Neural crest cell (in vitro differentiated cells): ENCODE data around the gene AGBL1. TPM values are rescaled to one million over a fixed set of nuclear protein-coding genes. Genes with fewer than 3 reads are reported as not detected.

Experiments used
- DNase-seq: peaks from one replicate; pipeline ENCODE4 v3.0.0; 2021; ENCODE audit warnings: low read depth, mixed read lengths, low spot score
- H3K27ac Mint-ChIP-seq: one replicate; pipeline ENCODE4 v1.8.0; 2021; ENCODE audit warnings: mild to moderate bottlenecking, mixed read lengths; ENCODE audit not compliant: unreplicated experiment
- H3K27me3 Mint-ChIP-seq: 2 replicates; pipeline ENCODE4 v1.8.0; 2021; ENCODE audit warnings: low read depth, mild to moderate bottlenecking, mixed read lengths
- H3K36me3 Mint-ChIP-seq: 2 replicates; pipeline ENCODE4 v1.8.0; 2021; ENCODE audit warnings: low read depth, mild to moderate bottlenecking, mixed read lengths
- H3K4me1 Mint-ChIP-seq: 2 replicates; pipeline ENCODE4 v1.8.0; 2021; ENCODE audit warnings: mixed read lengths
- H3K4me3 Mint-ChIP-seq: one replicate; pipeline ENCODE4 v1.8.0; 2021; ENCODE audit warnings: mild to moderate bottlenecking, mixed read lengths
- H3K9me3 Mint-ChIP-seq: 2 replicates; pipeline ENCODE4 v1.8.0; 2021; ENCODE audit warnings: mixed read lengths
- CTCF ChIP-seq: fragments of 200-600 bp; sonication (generic); conservative IDR thresholded peaks from 2 replicates; pipeline ENCODE4 v1.5.0; 2021; ENCODE audit warnings: antibody characterized with exemption, mild to moderate bottlenecking
- total RNA-seq: library from RNA; stranded (reverse); gene quantifications from 2 replicates; pipeline ENCODE4 v1.2.1, GENCODE V29; 2021

Gene AGBL1
- total RNA-seq, 1 donor from 2014 or later: 0.05 TPM

GRCh38 chr15:86163816-86164215, 84.1 kb downstream of the AGBL1 start:
- H3K4me3 Mint-ChIP-seq: no peak overlapping the region
- peaks cover 6% of the 10 kb centered on the region for H3K27me3 Mint-ChIP-seq
- TF ChIP-seq CTCF: no peak
- peaks cover 17% of the 10 kb centered on the region for H3K4me1 Mint-ChIP-seq
- H3K27ac Mint-ChIP-seq: no peak overlapping the region
- no peak for DNase-seq
- H3K36me3 Mint-ChIP-seq: no peaks in the 10 kb centered on the region
- no peaks in the 10 kb centered on the region for H3K9me3 Mint-ChIP-seq

GRCh38 chr15:86164232-86164898, 84.7 kb downstream of the AGBL1 start:
- Mint-ChIP-seq H3K27ac (no peak overlapping the region), H3K9me3 (no peaks in the 10 kb centered on the region), H3K27me3 (peaks cover 4% of the 10 kb centered on the region), H3K36me3 (no peaks in the 10 kb centered on the region), H3K4me1 (peaks cover 17% of the 10 kb centered on the region), H3K4me3 (no peak overlapping the region)
- no peak for TF ChIP-seq CTCF
- DNase-seq: no peak

- H3K4me1 Mint-ChIP-seq: peaks cover 17% of the 10 kb centered on the region
- H3K9me3 Mint-ChIP-seq: no peaks in the 10 kb centered on the region
- no peak overlapping the region for H3K27ac Mint-ChIP-seq
- DNase-seq: no peak
- peaks cover 4% of the 10 kb centered on the region for H3K27me3 Mint-ChIP-seq
- H3K4me3 Mint-ChIP-seq: no peak overlapping the region
- H3K36me3 Mint-ChIP-seq: no peaks in the 10 kb centered on the region
- no peak for TF ChIP-seq CTCF
Measured at GRCh38 chr15:86165265-86166211, 85.9 kb downstream of the AGBL1 start.

GRCh38 chr15:86167841-86168240, 88.2 kb downstream of the AGBL1 start:
- no peaks in the 10 kb centered on the region for H3K36me3 Mint-ChIP-seq
- peak overlapping the region; percentile 8 for H3K27ac Mint-ChIP-seq
- TF ChIP-seq CTCF: no peak
- DNase-seq: no peak
- H3K27me3 Mint-ChIP-seq: peaks cover 8% of the 10 kb centered on the region
- H3K9me3 Mint-ChIP-seq: no peaks in the 10 kb centered on the region
- H3K4me3 Mint-ChIP-seq: no peak overlapping the region
- H3K4me1 Mint-ChIP-seq: peaks cover 17% of the 10 kb centered on the region

- Mint-ChIP-seq H3K36me3 (peaks cover 6% of the 10 kb centered on the region), H3K4me1 (no peaks in the 10 kb centered on the region), H3K4me3 (no peak overlapping the region), H3K27me3 (peaks cover 37% of the 10 kb centered on the region), H3K27ac (no peak overlapping the region), H3K9me3 (peaks cover 11% of the 10 kb centered on the region)
- no peak for TF ChIP-seq CTCF
- no peak for DNase-seq
Measured at GRCh38 chr15:86178845-86179244, 99.2 kb downstream of the AGBL1 start.
